ENCODE measurements around the gene FAM9C. TPM values are rescaled to one million over a fixed set of nuclear protein-coding genes. Genes with fewer than 3 reads are reported as not detected.
"Not testable (repeated sequence)": the region's sequence is repeated elsewhere in the genome, so short reads cannot be mapped to it uniquely, and the experiment has no call there.

Gene FAM9C
- total RNA-seq, 1 experiment from 2014 or later = not detected

GRCh38 chrX:13087322-13088155, 43.1 kb upstream of the FAM9C start:
- CTCF ChIA-PET = no interaction called here
- no peaks in the 10 kb centered on the region for H3K4me1 ChIP-seq (ENCODE audit: control insufficient read depth, insufficient read depth, low read length)
- DNase-seq (ENCODE audit: low read depth, low spot score) (no peak), ATAC-seq (0 out of 2 replicates have a peak, but pooled peaks have one; percentile 30)
- in situ Hi-C loops (cut with HindIII; ENCODE audit: low pct_unique_long_range_greater_than_20kb, low sequenced_read_pairs) = no loop called here
- intact Hi-C loops (cut with micrococcal nuclease; ENCODE audit: unreplicated experiment) = no loop called here
- POLR2A ChIA-PET = no interaction called here
- BruUV-seq (replicated peaks) = no TSS peak
- TF ChIP-seq CTCF (IDR thresholded peaks at IDR 0.05) = no peak
- TF ChIP-seq SIN3A (IDR thresholded peaks at IDR 0.05; ENCODE audit: borderline replicate concordance, insufficient read depth, low read depth, low read length) = no peak
- TF ChIP-seq TCF7L2 (IDR thresholded peaks at IDR 0.05; ENCODE audit: low read depth, low read length) = no peak
- TF ChIP-seq POLR2AphosphoS5 (IDR thresholded peaks at IDR 0.05; ENCODE audit: low read depth, low read length) = no peak
- TF ChIP-seq REST (IDR thresholded peaks at IDR 0.05; ENCODE audit: insufficient read depth in 1 of 2, low read depth in 2 of 2, low read length in 1 of 2) = no peak
- no peak overlapping the region for H3K4me3 ChIP-seq (ENCODE audit: low read depth in 2 of 2, low read length in 2 of 2)
- no peaks in the 10 kb centered on the region for H3K27me3 ChIP-seq (ENCODE audit: control insufficient read depth, insufficient read depth, low read length)
- no peaks in the 10 kb centered on the region for H3K36me3 ChIP-seq (ENCODE audit: control insufficient read depth, insufficient read depth, low read length)
- H3K9me3 ChIP-seq (ENCODE audit: control insufficient read depth, insufficient read depth, low read depth, low read length) = no peaks in the 10 kb centered on the region
- H3K27ac ChIP-seq (ENCODE audit: low read length) = peak overlapping the region; percentile 34; the same call in 1 of the 2 replicates

- H3K27me3 ChIP-seq (ENCODE audit: control insufficient read depth, insufficient read depth, low read length); CTCF ChIA-PET; in situ Hi-C loops (cut with HindIII; ENCODE audit: low pct_unique_long_range_greater_than_20kb, low sequenced_read_pairs); POLR2A ChIA-PET; DNase-seq (ENCODE audit: low read depth, low spot score); ATAC-seq; H3K4me3 ChIP-seq (ENCODE audit: low read depth in 2 of 2, low read length in 2 of 2); intact Hi-C loops (cut with micrococcal nuclease; ENCODE audit: unreplicated experiment); BruUV-seq (replicated peaks); H3K27ac ChIP-seq (ENCODE audit: low read length); H3K9me3 ChIP-seq (ENCODE audit: control insufficient read depth, insufficient read depth, low read depth, low read length); H3K36me3 ChIP-seq (ENCODE audit: control insufficient read depth, insufficient read depth, low read length); H3K4me1 ChIP-seq (ENCODE audit: control insufficient read depth, insufficient read depth, low read length): not testable (repeated sequence)
Observed at GRCh38 chrX:13086793-13087321, 42.4 kb upstream of the FAM9C start.

GRCh38 chrX:13086076-13086475, 41.7 kb upstream of the FAM9C start:
- ChIA-PET CTCF (no interaction called here), POLR2A (no interaction called here)
- Histone ChIP-seq H3K4me3 (ENCODE audit: low read depth in 2 of 2, low read length in 2 of 2) (no peak overlapping the region), H3K4me1 (ENCODE audit: control insufficient read depth, insufficient read depth, low read length) (no peaks in the 10 kb centered on the region), H3K27me3 (ENCODE audit: control insufficient read depth, insufficient read depth, low read length) (no peaks in the 10 kb centered on the region), H3K9me3 (ENCODE audit: control insufficient read depth, insufficient read depth, low read depth, low read length) (no peaks in the 10 kb centered on the region), H3K36me3 (ENCODE audit: control insufficient read depth, insufficient read depth, low read length) (no peaks in the 10 kb centered on the region), H3K27ac (ENCODE audit: low read length) (no peak overlapping the region; the same call in 1 of the 2 replicates)
- ATAC-seq (no peak), DNase-seq (ENCODE audit: low read depth, low spot score) (no peak)
- intact Hi-C loops (cut with micrococcal nuclease; ENCODE audit: unreplicated experiment) = no loop called here
- in situ Hi-C loops (cut with HindIII; ENCODE audit: low pct_unique_long_range_greater_than_20kb, low sequenced_read_pairs) = no loop called here
- no peak for TF ChIP-seq CTCF (IDR thresholded peaks at IDR 0.05)
- no peak for TF ChIP-seq REST (IDR thresholded peaks at IDR 0.05; ENCODE audit: insufficient read depth in 1 of 2, low read depth in 2 of 2, low read length in 1 of 2)
- TF ChIP-seq SIN3A (IDR thresholded peaks at IDR 0.05; ENCODE audit: borderline replicate concordance, insufficient read depth, low read depth, low read length) = no peak
- TF ChIP-seq POLR2AphosphoS5 (IDR thresholded peaks at IDR 0.05; ENCODE audit: low read depth, low read length) = no peak
- no peak for TF ChIP-seq TCF7L2 (IDR thresholded peaks at IDR 0.05; ENCODE audit: low read depth, low read length)
- BruUV-seq (replicated peaks) = no TSS peak
